Muscle of leg (tissue), 11 donors: ENCODE data around the gene TMTC2. TPM values are rescaled to one million over a fixed set of nuclear protein-coding genes. Genes with fewer than 3 reads are reported as not detected.

Experiments used
- DNase-seq: peaks from one replicate; pipeline ENCODE4 v3.0.0; 2013
- H3K27ac ChIP-seq: one replicate; pipeline ENCODE4 v1.5.1; 2013; ENCODE audit warnings: mild to moderate bottlenecking, low read length, control low read depth
- H3K27me3 ChIP-seq: one replicate; pipeline ENCODE4 v1.6.1; 2013; ENCODE audit warnings: low read length; ENCODE audit not compliant: control insufficient read depth, insufficient read depth
- H3K36me3 ChIP-seq: one replicate; pipeline ENCODE4 v1.6.1; 2013; ENCODE audit warnings: low read length; ENCODE audit not compliant: control insufficient read depth, insufficient read depth
- H3K4me1 ChIP-seq: one replicate; pipeline ENCODE4 v1.6.1; 2013; ENCODE audit warnings: low read length; ENCODE audit not compliant: control insufficient read depth, insufficient read depth
- H3K4me3 ChIP-seq: one replicate; pipeline ENCODE4 v1.5.1; 2013; ENCODE audit warnings: low read length, control low read depth
- H3K9me3 ChIP-seq: replicated peaks from 2 replicates; pipeline ENCODE4 v1.6.1; 2013; ENCODE audit warnings: low read depth, low read length; ENCODE audit not compliant: control insufficient read depth
- WGBS: methylation state at CpG from one replicate; pipeline ENCODE4 v1.1.5; 2013; ENCODE audit warnings: missing lambda C conversion rate; ENCODE audit not compliant: insufficient coverage; 5-methylcytosine and 5-hydroxymethylcytosine counted together
- polyA plus RNA-seq, 8 donors: library from polyadenylated mRNA; unstranded; fragments of 120-200 nt; gene quantifications; one replicate each; pipeline versions ENCODE4 v1.2.1 to v1.2.3, GENCODE V29; 2013; ENCODE audit warnings: inconsistent platforms in 1 of 8, low replicate concordance in 1 of 8; ENCODE audit not compliant: insufficient read length in 8 of 8, insufficient read depth in 1 of 8
- total RNA-seq: library from RNA; stranded (reverse); fragments of 120-200 nt; gene quantifications from one replicate; pipeline ENCODE4 v1.2.4, GENCODE V29; 2013

Gene TMTC2
- total and polyA plus RNA-seq, 9 donors, result 10.8 to 24.8 (median 18.3) TPM

- 70% methylated on average over 2 of the region's 4 CpGs for WGBS
- DNase-seq, result no peak
- H3K36me3 ChIP-seq, result no peaks in the 10 kb centered on the region
Measured at GRCh38 chr12:82655751-82656150, 31.0 kb upstream of the TMTC2 start.

GRCh38 chr12:82659343-82660207 lies 27.1 kb upstream of the TMTC2 start:
- H3K4me1 ChIP-seq, result peaks cover 5% of the 10 kb centered on the region

More at GRCh38 chr12:82655751-82656150, 31.0 kb upstream of the TMTC2 start:
- H3K9me3 ChIP-seq, result no peaks in the 10 kb centered on the region
- H3K4me3 ChIP-seq, result no peak overlapping the region
- no peaks in the 10 kb centered on the region for H3K27me3 ChIP-seq
- H3K27ac ChIP-seq, result no peak overlapping the region
- peaks cover 5% of the 10 kb centered on the region for H3K4me1 ChIP-seq

GRCh38 chr12:82660541-82661325 lies 26.0 kb upstream of the TMTC2 start:
- Histone ChIP-seq H3K4me1 (peaks cover 5% of the 10 kb centered on the region), H3K36me3 (no peaks in the 10 kb centered on the region), H3K4me3 (no peak overlapping the region), H3K27me3 (no peaks in the 10 kb centered on the region), H3K27ac (no peak overlapping the region), H3K9me3 (no peaks in the 10 kb centered on the region)
- DNase-seq, result no peak
- no CpG with 5 or more reads among the region's 3 CpGs for WGBS

More at GRCh38 chr12:82659343-82660207, 27.1 kb upstream of the TMTC2 start:
- H3K27ac ChIP-seq, result no peak overlapping the region
- no peaks in the 10 kb centered on the region for H3K27me3 ChIP-seq
- no peak overlapping the region for H3K4me3 ChIP-seq
- no peak for DNase-seq
- H3K9me3 ChIP-seq, result no peaks in the 10 kb centered on the region
- H3K36me3 ChIP-seq, result no peaks in the 10 kb centered on the region
- 88% methylated on average over 26 of the region's 28 CpGs for WGBS

GRCh38 chr12:82663893-82664292 lies 22.8 kb upstream of the TMTC2 start:
- no peak for DNase-seq
- 32% methylated on average over 3 of the region's 7 CpGs for WGBS
- peaks cover 5% of the 10 kb centered on the region for H3K4me1 ChIP-seq

GRCh38 chr12:82665142-82665923 lies 21.4 kb upstream of the TMTC2 start:
- Histone ChIP-seq H3K36me3 (no peaks in the 10 kb centered on the region), H3K27me3 (no peaks in the 10 kb centered on the region), H3K27ac (no peak overlapping the region), H3K4me1 (no peaks in the 10 kb centered on the region), H3K9me3 (no peaks in the 10 kb centered on the region), H3K4me3 (no peak overlapping the region)
- DNase-seq, result no peak
- 93% methylated on average over 2 of the region's 3 CpGs for WGBS

More at GRCh38 chr12:82663893-82664292, 22.8 kb upstream of the TMTC2 start:
- Histone ChIP-seq H3K4me3 (no peak overlapping the region), H3K36me3 (no peaks in the 10 kb centered on the region), H3K9me3 (no peaks in the 10 kb centered on the region), H3K27ac (no peak overlapping the region), H3K27me3 (no peaks in the 10 kb centered on the region)

GRCh38 chr12:82666830-82667229 lies 19.9 kb upstream of the TMTC2 start:
- no peak overlapping the region for H3K4me3 ChIP-seq
- no peaks in the 10 kb centered on the region for H3K27me3 ChIP-seq
- WGBS, result no CpG with 5 or more reads among the region's 1 CpG
- no peaks in the 10 kb centered on the region for H3K4me1 ChIP-seq
- DNase-seq, result no peak
- no peaks in the 10 kb centered on the region for H3K36me3 ChIP-seq
- H3K27ac ChIP-seq, result no peak overlapping the region
- H3K9me3 ChIP-seq, result no peaks in the 10 kb centered on the region

- Histone ChIP-seq H3K4me1 (no peaks in the 10 kb centered on the region), H3K4me3 (no peak overlapping the region), H3K9me3 (no peaks in the 10 kb centered on the region), H3K27ac (no peak overlapping the region), H3K27me3 (no peaks in the 10 kb centered on the region), H3K36me3 (no peaks in the 10 kb centered on the region)
- WGBS, result no CpG with 5 or more reads among the region's 4 CpGs
- DNase-seq, result no peak
Measured at GRCh38 chr12:82671673-82672195, 15.0 kb upstream of the TMTC2 start.

- Histone ChIP-seq H3K9me3 (no peaks in the 10 kb centered on the region), H3K4me3 (no peak overlapping the region), H3K4me1 (no peaks in the 10 kb centered on the region), H3K27ac (no peak overlapping the region), H3K36me3 (no peaks in the 10 kb centered on the region), H3K27me3 (no peaks in the 10 kb centered on the region)
- WGBS, result 35% methylated on average over 4 of the region's 4 CpGs
- DNase-seq, result peak; percentile 29
Measured at GRCh38 chr12:82672811-82673495, 13.8 kb upstream of the TMTC2 start.

GRCh38 chr12:82673698-82674097 lies 13.0 kb upstream of the TMTC2 start:
- no CpG with 5 or more reads among the region's 1 CpG for WGBS
- DNase-seq, result peak; percentile 25
- no peak overlapping the region for H3K27ac ChIP-seq

More at GRCh38 chr12:82673698-82674097, 13.0 kb upstream of the TMTC2 start:
- Histone ChIP-seq H3K4me3 (no peak overlapping the region), H3K36me3 (no peaks in the 10 kb centered on the region), H3K9me3 (no peaks in the 10 kb centered on the region), H3K4me1 (no peaks in the 10 kb centered on the region), H3K27me3 (no peaks in the 10 kb centered on the region)
